NCI-H1436 (cell line): ENCODE results near the gene CALHM6.
"Not testable (repeated sequence)": the region's sequence is repeated elsewhere in the genome, so short reads cannot be mapped to it uniquely, and the experiment has no call there.

Experiments
- DNase-seq: peaks from one replicate; lab custom pipeline; 2025; lab: John Stamatoyannopoulos, UW

The CALHM6 gene

DNA sequence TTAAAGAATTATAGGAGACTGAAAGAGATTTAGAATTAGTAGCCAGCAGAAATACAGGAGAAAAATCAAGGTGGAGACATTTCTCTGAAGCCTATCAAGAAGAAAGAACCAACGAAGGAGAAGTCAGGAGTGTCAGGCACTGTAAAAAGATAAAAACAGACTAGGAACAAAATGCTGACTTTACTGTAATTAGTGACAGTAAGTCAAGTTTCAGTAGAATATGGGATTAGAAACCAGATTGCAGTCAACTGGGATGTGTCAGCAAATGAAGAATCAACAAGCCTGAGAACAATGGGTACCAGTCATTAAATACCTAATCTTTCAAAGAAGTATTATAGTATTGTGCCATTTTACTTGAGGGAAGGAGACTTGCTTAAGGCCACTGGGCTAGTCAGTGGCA is 21.6 kb downstream of the CALHM6 start:
- DNase-seq: no peak

DNA sequence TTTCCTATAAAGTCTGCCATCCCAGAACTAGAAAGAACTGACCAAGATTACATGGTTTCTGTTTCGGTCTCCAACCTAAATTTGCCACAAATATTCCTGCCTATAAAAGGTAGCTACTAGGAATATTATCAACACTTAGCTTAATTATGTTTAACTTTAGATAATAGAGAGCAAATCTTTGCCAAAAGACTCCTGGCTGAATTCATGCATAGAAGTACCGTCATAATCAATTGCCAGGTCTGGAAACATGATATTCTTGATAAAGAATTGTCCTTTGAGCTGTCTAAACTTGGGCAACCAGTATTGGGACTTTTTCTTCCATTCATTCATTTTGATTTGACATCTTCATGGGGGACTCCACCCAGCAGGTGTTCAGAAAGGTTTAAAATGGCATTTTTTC is 22.4 kb downstream of the CALHM6 start:
- DNase-seq: no peak

DNA sequence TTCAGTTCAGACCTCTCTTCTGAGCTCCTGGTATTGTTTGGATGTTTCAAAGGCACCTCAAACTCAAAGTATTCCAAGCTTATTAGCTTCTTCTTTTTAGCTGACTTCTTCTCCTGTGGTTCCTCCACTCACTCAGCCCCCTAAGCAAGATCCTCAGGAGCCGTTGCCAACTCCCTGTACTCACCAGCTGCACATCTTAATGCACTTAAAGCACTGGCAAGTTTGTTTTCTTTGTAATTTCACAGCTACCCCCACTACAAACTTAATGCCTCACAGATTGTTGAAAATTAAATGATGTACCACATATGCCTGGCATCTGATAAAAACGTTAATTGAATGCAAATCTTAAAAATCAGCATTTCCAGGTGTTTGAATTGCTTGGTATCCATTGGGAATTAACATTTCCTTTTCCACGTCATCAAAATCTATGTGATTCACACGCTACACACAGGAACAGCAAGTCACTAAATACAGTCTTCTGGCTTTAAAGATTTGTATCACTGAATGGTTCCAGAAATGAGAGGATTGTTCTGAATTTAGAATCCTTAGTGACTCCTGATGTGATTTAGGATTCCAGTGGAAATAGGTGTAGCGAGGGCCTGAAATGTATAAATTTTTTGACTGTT is 24.5 kb downstream of the CALHM6 start:
- no peak for DNase-seq

DNA sequence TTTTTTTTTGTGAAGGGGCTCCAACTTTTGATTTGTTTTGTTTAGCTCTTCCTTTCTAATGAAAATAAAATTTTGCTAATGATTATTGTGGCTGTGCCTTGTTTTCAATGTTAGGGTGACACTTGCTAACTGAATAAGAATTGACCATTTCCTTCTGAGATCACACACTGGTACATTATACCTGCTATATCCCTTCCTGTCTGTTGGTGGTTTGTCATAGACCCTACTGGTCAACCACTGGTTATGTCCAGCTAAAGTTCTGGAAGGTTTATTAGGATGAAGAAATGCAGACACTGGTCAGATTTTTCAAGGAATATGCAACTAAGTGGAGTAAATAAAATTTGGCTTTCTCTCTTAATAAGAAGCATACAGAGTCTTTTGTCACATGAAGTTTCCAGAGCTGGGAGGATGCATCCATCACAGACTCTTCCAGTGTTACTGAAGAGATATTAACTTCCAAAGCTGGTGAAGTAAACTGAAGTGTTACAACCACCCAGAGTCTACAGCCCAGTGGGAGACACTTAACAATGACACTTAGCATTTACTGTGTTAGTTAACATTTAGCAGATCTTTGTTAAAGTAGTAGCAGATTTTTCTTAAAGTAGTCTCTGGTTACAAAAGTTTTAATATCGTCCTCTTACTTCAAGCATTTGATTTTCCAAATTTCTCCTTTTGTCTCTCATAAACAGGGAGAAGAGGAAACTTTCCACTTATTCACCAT is 30.6 kb downstream of the CALHM6 start:
- DNase-seq: no peak

DNA sequence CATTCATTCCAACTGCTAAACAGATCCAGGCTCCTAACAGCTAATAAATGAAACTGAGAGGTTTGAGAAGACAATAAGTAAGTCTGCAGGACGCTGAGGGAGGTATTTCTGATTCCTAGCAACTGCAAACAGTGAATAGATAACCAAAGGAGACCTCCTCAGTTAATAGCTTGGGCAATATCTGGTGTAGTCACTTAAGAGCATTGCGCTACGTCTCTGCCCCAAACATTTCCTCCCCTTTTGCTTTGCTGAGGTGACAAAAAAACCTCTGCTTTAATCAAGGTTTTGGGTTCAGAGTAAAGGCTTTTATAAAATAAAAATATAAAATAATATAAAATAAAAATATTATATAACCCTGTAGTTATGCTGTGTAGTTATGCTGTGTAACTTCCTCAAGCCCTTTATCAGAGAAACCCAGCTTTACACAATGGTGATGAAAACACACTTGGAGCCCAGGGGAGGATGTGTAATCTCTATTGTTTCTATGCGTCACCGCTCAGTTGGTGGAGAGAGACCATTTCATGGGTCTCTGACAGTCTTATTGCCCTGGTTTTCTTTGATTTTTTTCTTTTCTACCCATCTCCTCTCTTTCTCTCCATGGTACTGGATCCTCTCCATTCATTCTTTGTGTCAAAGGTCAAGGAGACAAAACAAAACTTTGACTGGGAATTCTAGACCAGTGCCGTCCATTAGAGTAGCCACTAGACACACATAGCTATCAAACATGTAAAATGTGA is 31.3 kb downstream of the CALHM6 start:
- DNase-seq: no peak

DNA sequence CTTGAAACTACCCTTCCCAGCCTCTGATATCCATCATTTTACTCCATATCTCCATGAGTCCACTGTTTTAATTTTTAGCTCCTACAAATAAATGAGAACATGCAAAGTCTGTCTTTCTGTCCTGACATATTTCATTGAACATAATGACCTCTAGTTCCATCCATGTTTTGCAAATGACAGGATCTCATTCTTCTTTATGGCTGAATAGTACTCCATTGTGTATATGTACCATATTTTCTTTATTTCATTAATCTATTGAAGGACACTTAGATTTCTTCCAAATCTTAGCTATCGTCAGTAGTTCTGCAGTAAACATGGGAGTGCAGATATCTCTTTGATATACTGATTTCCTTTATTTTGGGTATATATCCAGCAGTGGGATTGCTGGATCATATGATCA is 34.0 kb downstream of the CALHM6 start:
- DNase-seq: not testable (repeated sequence)

DNA sequence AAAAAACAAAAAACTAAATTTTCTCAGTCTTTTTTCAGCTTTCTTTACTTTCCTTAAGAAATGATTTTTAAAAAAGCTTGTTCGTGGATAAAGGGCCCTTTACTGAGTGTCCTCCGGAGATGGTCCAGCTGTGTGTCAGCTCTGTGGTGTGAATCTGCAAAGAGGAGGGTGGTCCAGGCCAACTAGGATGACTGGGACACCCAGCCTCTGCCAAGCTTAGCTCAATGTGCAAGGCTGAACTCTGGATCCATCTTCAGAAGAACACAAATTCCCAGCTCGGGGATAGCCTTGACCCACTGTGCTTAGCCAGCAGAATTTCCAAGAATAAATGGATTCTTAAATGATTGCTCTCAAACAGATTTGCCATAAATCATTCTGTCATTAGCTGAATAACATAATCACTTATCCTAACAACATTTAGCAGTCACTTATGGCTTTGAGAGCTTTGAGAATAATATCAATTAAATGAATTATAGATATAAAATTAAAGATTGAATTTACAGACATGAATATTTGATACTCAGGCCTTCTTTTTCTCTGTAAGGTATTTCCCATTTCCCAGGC is 36.0 kb downstream of the CALHM6 start:
- DNase-seq: no peak

DNA sequence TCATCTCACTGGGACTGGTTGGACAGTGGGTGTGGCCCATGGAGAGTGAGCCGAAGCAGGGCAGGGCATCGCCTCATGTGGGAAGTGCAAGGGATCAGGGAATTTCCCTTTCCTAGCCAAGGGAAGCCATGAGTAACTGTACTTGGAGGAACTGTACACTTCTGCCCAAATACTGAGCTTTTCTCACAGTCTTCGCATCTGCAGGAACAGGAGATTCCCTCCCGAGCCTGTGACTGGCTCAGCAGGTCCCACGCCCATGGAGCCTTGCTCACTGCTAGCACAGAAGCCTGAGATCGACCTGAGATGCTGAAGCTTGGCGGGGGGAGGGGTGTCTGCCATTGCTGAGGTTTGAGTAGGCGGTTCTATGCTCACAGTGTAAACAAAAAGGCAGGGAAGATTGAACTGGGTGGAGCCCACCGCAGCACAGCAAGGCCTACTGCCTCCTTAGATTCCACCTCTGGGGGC is 39.8 kb downstream of the CALHM6 start:
- no peak for DNase-seq

DNA sequence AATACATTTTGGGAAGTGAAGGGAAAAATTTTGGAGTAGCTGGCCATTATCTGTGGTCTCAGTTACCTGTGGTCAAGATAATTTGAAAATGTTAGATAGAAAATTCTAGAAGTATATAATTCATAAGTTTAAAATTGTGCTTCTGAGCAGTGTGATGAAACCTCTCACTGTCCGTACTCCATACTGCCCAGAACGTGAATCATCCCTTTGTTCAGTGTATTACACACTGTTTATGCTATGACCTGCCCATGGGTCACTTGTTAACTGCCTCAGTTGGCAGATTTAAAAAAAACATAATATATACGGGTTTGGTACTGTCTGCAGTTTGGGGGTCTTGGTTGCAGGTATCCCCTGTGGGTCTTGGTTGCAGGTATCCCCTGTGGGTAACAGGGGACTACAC is 46.1 kb downstream of the CALHM6 start:
- DNase-seq: no peak

DNA sequence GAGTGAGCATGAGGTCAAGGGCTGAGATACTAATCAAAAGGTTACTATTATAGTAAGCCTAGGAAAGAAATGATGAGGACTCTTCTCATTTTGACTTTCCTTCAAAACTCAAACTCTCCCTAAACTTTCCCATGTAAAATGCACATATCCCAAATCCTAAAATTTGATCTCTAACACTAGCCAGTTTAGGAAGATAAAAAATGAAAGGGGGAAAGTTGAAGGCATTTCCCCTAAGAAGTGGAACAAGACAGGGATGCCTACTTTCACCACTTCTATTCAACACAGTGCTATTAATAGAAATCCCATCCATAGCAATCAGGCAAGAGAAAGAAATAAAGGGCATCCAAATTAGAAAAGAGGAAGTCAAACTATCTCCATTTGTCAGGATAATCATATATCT is 47.4 kb downstream of the CALHM6 start:
- no peak for DNase-seq

DNA sequence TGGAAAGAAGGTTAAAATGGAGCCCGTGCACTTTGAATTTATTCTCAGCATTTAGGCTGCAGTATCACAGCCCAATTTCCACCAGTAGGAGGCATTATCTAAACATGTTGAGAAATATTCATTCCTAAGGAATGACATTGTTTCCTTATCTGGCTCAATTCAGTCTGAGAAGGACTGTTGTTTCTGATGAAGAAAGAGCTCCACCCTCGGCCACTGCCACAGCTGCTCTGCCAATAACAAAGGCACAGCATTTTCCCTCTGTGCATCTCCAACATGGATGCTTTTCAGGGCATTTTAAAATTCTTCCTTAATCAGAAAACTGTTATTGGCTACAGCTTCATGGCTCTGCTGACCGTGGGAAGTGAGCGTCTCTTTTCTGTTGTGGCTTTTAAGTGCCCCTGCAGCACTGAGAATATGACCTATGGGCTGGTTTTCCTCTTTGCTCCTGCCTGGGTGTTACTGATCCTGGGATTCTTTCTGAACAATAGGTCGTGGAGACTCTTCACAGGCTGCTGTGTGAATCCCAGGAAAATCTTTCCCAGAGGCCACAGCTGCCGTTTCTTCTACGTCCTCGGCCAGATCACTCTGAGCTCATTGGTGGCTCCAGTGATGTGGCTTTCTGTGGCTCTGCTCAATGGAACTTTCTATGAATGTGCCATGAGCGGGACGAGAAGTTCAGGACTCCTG is 50.4 kb downstream of the CALHM6 start, which contains the start of gene CALHM5:
TSS of gene CALHM5 (plus strand) at position 216 of the 687 bp plus-strand sequence. CDS start at position 274, 58 bp downstream.
- no peak for DNase-seq

DNA sequence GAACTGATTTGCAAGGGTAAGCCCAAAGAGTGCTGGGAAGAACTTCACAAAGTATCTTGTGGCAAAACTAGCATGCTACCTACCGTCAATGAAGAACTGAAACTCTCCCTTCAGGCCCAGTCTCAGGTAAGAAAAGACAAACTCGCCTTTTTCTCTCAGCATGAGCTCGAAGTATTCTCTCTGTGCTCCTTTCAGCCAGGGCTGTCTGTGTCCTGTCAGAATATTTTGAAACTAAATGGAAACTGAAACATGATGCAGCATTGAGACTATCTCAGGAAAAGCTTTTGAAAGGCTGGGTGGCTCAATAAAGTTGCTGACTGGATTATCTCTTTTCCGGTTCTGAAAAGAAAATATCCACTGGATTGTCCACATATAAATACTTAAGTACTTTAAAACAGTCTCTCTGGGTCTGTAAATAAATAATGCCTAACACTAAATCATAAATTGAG is 51.0 kb downstream of the CALHM6 start:
- DNase-seq: no peak

DNA sequence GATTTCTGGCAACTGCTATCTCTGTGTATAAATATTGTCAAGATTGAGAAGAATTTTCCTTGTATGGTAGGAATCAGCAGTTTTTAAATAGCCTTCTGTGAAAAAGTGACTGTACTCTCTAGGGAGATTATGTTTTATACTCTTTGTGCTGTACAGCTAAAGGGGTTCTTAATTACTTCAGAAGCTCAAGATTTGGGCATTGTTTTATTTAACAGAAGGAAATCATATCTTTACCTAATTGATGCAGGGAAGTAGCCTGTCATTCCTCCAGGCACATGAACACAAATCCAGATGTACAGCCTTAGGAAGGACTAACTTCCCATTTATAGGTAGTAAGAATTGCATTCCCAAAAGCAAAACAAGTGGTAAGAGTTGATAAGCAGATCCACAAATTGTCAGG is 51.6 kb downstream of the CALHM6 start:
- no peak for DNase-seq
